ENCODE results near the gene ITPKB.

Gene ITPKB

GRCh38 chr1:226663327-226663704 lies 75.8 kb downstream of the ITPKB start:
- Histone ChIP-seq H3K4me3 (no peak overlapping the region), H3K9me3 (no peaks in the 10 kb centered on the region), H3K36me3 (replicated peaks) (no peaks in the 10 kb centered on the region), H3K4me1 (peaks cover 8% of the 10 kb centered on the region), H3K27me3 (ENCODE audit: low read depth) (no peaks in the 10 kb centered on the region)
- DNase-seq (ENCODE audit: low spot score in 2 of 2), result no peak
- in situ Hi-C loops (cut with MboI; ENCODE audit: low sequenced_read_pairs), result no loop called here

DNA sequence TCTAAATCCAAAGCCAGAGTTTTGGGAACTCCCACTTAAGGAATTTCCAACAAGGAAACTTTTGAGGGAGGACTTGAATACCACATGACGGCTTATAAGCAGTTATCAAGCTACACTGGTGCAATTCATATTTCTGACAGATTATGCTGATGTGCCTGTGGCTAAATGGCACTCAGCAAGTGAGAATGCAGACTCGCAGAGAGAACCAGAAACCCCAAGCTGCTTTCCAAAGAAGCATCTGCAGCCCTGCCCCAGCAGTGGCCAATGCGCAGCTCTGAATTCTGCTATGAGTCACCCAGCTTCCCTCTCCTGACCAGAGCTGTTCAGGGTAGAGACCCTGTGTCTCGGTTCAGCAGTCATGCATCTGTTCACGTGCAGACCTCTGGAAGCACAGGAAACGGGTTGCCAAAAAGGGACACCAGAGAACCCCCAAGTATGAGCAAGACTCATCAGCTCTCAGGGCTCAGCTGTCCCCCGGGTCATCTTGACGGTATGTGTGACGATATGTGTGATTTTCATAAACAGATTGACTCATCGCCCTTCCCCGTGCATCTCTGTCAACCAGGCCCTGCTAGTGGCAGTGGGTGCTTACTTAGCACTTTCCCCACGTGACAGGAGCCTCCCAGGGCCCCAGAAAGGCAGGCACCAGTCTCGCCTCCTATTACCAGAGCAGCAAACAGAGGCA lies 76.3 kb downstream of the ITPKB start:
- Histone ChIP-seq H3K9me3 (no peaks in the 10 kb centered on the region), H3K4me3 (no peak overlapping the region), H3K36me3 (replicated peaks) (no peaks in the 10 kb centered on the region), H3K4me1 (peaks cover 3% of the 10 kb centered on the region), H3K27me3 (ENCODE audit: low read depth) (no peaks in the 10 kb centered on the region)
- DNase-seq (ENCODE audit: low spot score in 2 of 2), result no peak
- in situ Hi-C loops (cut with MboI; ENCODE audit: low sequenced_read_pairs), result no loop called here

GRCh38 chr1:226661965-226662364 lies 77.1 kb downstream of the ITPKB start:
- DNase-seq (ENCODE audit: low spot score in 2 of 2), result peak in 1 of 2 experiments; percentile 48
- no peaks in the 10 kb centered on the region for H3K9me3 ChIP-seq
- H3K4me1 ChIP-seq, result peaks cover 2% of the 10 kb centered on the region; the same call in 1 of the 2 replicates
- no peak overlapping the region for H3K4me3 ChIP-seq
- in situ Hi-C loops (cut with MboI; ENCODE audit: low sequenced_read_pairs), result no loop called here
- no peaks in the 10 kb centered on the region for H3K36me3 ChIP-seq (replicated peaks)
- H3K27me3 ChIP-seq (ENCODE audit: low read depth), result no peaks in the 10 kb centered on the region

DNA sequence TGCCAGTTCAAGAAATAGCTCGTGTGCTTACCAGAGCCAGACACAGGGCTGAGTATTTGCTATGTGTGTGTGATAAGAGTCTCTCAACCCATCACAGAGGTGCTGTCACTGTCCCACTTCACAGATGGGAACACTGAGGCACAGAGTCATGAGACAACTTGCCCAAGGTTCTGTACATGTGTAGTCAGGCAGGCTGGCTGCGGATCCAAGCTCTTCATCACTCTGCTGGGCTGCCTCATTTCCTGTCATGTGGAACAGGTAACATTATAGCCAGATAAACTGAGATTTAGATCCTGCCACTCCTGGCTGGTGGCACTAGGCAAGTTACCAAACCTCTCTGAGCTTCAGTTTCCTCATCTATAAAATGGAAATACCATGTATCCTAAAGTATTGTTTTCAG lies 77.8 kb downstream of the ITPKB start:
- Histone ChIP-seq H3K9me3 (no peaks in the 10 kb centered on the region), H3K36me3 (replicated peaks) (no peaks in the 10 kb centered on the region), H3K4me1 (peaks cover 2% of the 10 kb centered on the region; the same call in 1 of the 2 replicates), H3K4me3 (no peak overlapping the region), H3K27me3 (ENCODE audit: low read depth) (no peaks in the 10 kb centered on the region)
- no peak for DNase-seq (ENCODE audit: low spot score in 2 of 2)
- in situ Hi-C loops (cut with MboI; ENCODE audit: low sequenced_read_pairs), result no loop called here

- in situ Hi-C loops (cut with MboI; ENCODE audit: low sequenced_read_pairs), result no loop called here
- Histone ChIP-seq H3K4me3 (no peak overlapping the region), H3K27me3 (ENCODE audit: low read depth) (no peaks in the 10 kb centered on the region), H3K9me3 (no peaks in the 10 kb centered on the region), H3K4me1 (peaks cover 2% of the 10 kb centered on the region; the same call in 1 of the 2 replicates), H3K36me3 (replicated peaks) (no peaks in the 10 kb centered on the region)
- DNase-seq (ENCODE audit: low spot score in 2 of 2), result no peak
These were observed 78.5 kb downstream of the ITPKB start for GRCh38 chr1:226660410-226661182.

DNA sequence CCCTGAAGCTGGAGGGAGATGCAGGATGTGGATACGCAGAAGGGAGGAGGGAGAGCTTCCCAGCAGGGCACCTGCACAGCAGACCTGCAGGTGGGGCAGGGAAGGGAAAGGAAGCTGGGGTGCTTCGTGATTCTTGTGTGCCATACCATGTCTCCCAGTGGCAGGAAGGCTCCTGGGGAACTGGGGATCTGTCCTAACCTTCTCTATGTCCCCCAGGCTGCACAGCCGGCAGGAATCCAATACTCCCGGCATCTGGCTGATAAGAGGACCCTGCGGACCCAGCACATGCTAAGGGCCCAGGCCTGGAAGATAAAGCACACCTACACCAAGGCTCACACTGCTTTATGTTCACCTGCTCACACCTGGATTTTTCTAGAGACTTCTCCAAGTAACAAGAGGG lies 79.4 kb downstream of the ITPKB start:
- DNase-seq (ENCODE audit: low spot score in 2 of 2), result no peak
- Histone ChIP-seq H3K4me3 (no peak overlapping the region), H3K36me3 (replicated peaks) (no peaks in the 10 kb centered on the region), H3K4me1 (peaks cover 2% of the 10 kb centered on the region; the same call in 1 of the 2 replicates), H3K27me3 (ENCODE audit: low read depth) (no peaks in the 10 kb centered on the region), H3K9me3 (no peaks in the 10 kb centered on the region)
- in situ Hi-C loops (cut with MboI; ENCODE audit: low sequenced_read_pairs), result no loop called here

GRCh38 chr1:226659136-226659535 lies 79.9 kb downstream of the ITPKB start:
- Histone ChIP-seq H3K4me3 (no peak overlapping the region), H3K9me3 (no peaks in the 10 kb centered on the region), H3K27me3 (ENCODE audit: low read depth) (no peaks in the 10 kb centered on the region), H3K36me3 (replicated peaks) (no peaks in the 10 kb centered on the region), H3K4me1 (peaks cover 6% of the 10 kb centered on the region)
- DNase-seq (ENCODE audit: low spot score in 2 of 2), result no peak
- in situ Hi-C loops (cut with MboI; ENCODE audit: low sequenced_read_pairs), result no loop called here

DNA sequence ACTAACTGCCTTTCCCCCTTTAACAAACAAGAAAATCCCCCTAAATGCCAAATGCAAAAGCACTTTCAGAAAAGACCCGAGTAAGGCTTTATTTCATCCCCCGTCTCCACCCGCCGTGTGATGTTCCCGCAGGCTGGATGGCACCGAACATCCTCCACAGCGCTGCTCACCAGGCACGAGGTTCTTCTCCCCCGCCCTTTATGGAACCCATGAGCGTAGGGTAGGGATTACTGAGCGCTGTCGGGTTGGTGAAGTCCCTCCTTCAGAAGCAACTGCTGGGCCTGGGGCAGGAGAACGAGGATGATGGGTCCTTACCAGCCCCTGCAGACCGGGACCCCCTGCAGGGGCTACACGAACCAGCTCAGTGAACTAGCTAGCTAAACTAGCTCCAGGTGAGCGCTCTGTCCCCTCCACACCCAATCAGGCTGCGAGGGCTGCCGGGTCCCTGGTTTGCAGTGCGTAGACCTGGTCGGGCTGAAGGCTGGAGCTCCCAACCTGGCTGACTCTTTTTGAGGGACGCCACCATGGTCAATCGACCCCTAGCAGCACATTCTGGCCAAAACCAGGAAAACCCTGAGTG lies 80.4 kb downstream of the ITPKB start:
- H3K9me3 ChIP-seq, result no peaks in the 10 kb centered on the region
- DNase-seq (ENCODE audit: low spot score in 2 of 2), result no peak
- no peaks in the 10 kb centered on the region for H3K36me3 ChIP-seq (replicated peaks)
- H3K27me3 ChIP-seq (ENCODE audit: low read depth), result no peaks in the 10 kb centered on the region
- no peak overlapping the region for H3K4me3 ChIP-seq
- H3K4me1 ChIP-seq, result peaks cover 7% of the 10 kb centered on the region
- in situ Hi-C loops (cut with MboI; ENCODE audit: low sequenced_read_pairs), result no loop called here

GRCh38 chr1:226657895-226658545 lies 81.1 kb downstream of the ITPKB start:
- in situ Hi-C loops (cut with MboI; ENCODE audit: low sequenced_read_pairs), result no loop called here
- H3K36me3 ChIP-seq (replicated peaks), result no peaks in the 10 kb centered on the region
- H3K4me1 ChIP-seq, result peaks cover 7% of the 10 kb centered on the region
- H3K27me3 ChIP-seq (ENCODE audit: low read depth), result no peaks in the 10 kb centered on the region
- DNase-seq (ENCODE audit: low spot score in 2 of 2), result no peak
- no peaks in the 10 kb centered on the region for H3K9me3 ChIP-seq
- H3K4me3 ChIP-seq, result no peak overlapping the region

DNA sequence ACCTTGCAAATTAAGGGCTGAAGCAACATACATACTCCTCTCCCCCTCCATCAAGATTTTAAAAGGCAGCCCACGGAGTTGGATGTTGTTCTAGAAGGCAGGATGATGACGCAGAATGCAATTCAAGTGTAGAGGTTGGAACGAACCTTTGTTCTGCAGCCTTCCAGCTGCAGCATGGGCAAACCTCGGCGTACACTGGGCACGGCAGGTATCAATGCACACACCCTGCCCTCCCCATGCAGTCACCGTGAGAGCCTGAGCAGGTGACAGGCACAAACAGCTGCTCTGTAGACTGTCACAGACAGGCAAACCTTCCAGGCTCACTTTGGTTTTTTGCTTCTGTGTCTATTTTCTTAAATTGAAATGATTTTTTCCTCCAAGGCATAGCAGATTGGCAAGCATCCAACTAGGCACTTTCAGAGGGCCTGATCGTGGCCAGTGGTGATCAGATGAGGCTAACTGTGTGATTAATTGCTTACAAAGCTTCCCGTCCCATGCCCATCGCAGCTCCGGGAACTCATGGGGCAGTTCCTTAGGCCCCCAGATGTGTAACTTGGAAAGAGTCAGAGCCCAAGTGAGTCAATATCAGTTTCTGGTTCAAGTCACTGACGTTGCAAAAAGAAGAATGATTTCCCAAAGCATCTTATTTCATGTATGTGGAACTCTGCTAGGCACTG lies 82.3 kb downstream of the ITPKB start:
- Histone ChIP-seq H3K4me3 (no peak overlapping the region), H3K27me3 (ENCODE audit: low read depth) (no peaks in the 10 kb centered on the region), H3K9me3 (no peaks in the 10 kb centered on the region), H3K36me3 (replicated peaks) (no peaks in the 10 kb centered on the region), H3K4me1 (peaks cover 5% of the 10 kb centered on the region)
- DNase-seq (ENCODE audit: low spot score in 2 of 2), result no peak
- in situ Hi-C loops (cut with MboI; ENCODE audit: low sequenced_read_pairs), result no loop called here

- no peak overlapping the region for H3K4me3 ChIP-seq
- H3K27me3 ChIP-seq (ENCODE audit: low read depth), result no peaks in the 10 kb centered on the region
- peaks cover 5% of the 10 kb centered on the region for H3K4me1 ChIP-seq
- H3K36me3 ChIP-seq (replicated peaks), result no peaks in the 10 kb centered on the region
- no peaks in the 10 kb centered on the region for H3K9me3 ChIP-seq
- DNase-seq (ENCODE audit: low spot score in 2 of 2), result no peak
- in situ Hi-C loops (cut with MboI; ENCODE audit: low sequenced_read_pairs), result no loop called here
These were observed 82.9 kb downstream of the ITPKB start for GRCh38 chr1:226656201-226656600.

GRCh38 chr1:226655251-226656163 lies 83.6 kb downstream of the ITPKB start:
- Histone ChIP-seq H3K36me3 (replicated peaks) (no peaks in the 10 kb centered on the region), H3K4me3 (no peak overlapping the region), H3K4me1 (peaks cover 5% of the 10 kb centered on the region), H3K27me3 (ENCODE audit: low read depth) (no peaks in the 10 kb centered on the region), H3K9me3 (no peaks in the 10 kb centered on the region)
- no peak for DNase-seq (ENCODE audit: low spot score in 2 of 2)
- in situ Hi-C loops (cut with MboI; ENCODE audit: low sequenced_read_pairs), result no loop called here

GRCh38 chr1:226654668-226655055 lies 84.4 kb downstream of the ITPKB start:
- Histone ChIP-seq H3K36me3 (replicated peaks) (no peaks in the 10 kb centered on the region), H3K4me3 (no peak overlapping the region), H3K27me3 (ENCODE audit: low read depth) (no peaks in the 10 kb centered on the region), H3K9me3 (no peaks in the 10 kb centered on the region), H3K4me1 (peaks cover 5% of the 10 kb centered on the region)
- no peak for DNase-seq (ENCODE audit: low spot score in 2 of 2)
- in situ Hi-C loops (cut with MboI; ENCODE audit: low sequenced_read_pairs), result no loop called here

Measured in HAP-1 (cell line).